Prostate gland (tissue), 2 donors: ENCODE measurements around the gene TEX44. TPM values are rescaled to one million over a fixed set of nuclear protein-coding genes. Genes with fewer than 3 reads are reported as not detected.
A peak's percentile ranks its signal among the peaks of the same experiment; 100 is the strongest.

ENCODE experiments used
- DNase-seq: peaks from one replicate; pipeline ENCODE4 v3.0.0-alpha.2; 2019; ENCODE audit warnings: low spot score
- H3K27ac ChIP-seq, 2 donors: fragments of 200-600 bp; sonication (generic); 2 replicates each; pipeline ENCODE4 v1.5.1; 2017 to 2019
- H3K27me3 ChIP-seq: fragments of 200-600 bp; sonication (generic); replicated peaks from 2 replicates; pipeline ENCODE4 v1.5.1; 2019; ENCODE audit not compliant: insufficient read depth
- H3K36me3 ChIP-seq, 2 donors: fragments of 200-600 bp; sonication (generic); 1 replicate in 1 of 2; 2 replicates in 1 of 2; pipeline versions ENCODE4 v1.5.1 to v1.8.1; 2017 to 2019
- H3K4me1 ChIP-seq: fragments of 200-600 bp; sonication (generic); replicated peaks from 2 replicates; pipeline ENCODE4 v1.5.1; 2019
- H3K4me3 ChIP-seq, 2 donors: fragments of 200-600 bp; sonication (generic); 2 replicates each; pipeline ENCODE4 v1.5.1; 2017 to 2019
- H3K9me3 ChIP-seq: fragments of 200-600 bp; sonication (generic); 2 replicates; pipeline ENCODE4 v1.5.1; 2017
- CTCF ChIP-seq, 4 experiments: fragments of 200-600 bp in 2 of 4; fragments of 450-650 bp in 2 of 4; sonication (generic) in 2 of 4; IDR thresholded peaks; 1 replicate in 3 of 4; 2 replicates in 1 of 4; pipeline ENCODE4 v1.5.1; 2016 to 2019; ENCODE audit warnings: antibody characterized with exemption in 4 of 4, mild to moderate bottlenecking in 2 of 4, moderate library complexity in 2 of 4
- POLR2A ChIP-seq: fragments of 450-650 bp; IDR thresholded peaks from one replicate; pipeline ENCODE4 v1.6.1; 2016; ENCODE audit warnings: antibody characterized with exemption, mild to moderate bottlenecking
- POLR2AphosphoS5 ChIP-seq: sonication (generic); formaldehyde crosslinking; IDR thresholded peaks from one replicate; pipeline ENCODE4 v1.6.1; 2017; ENCODE audit warnings: antibody characterized with exemption
- WGBS: methylation state at CpG from one replicate; pipeline ENCODE4 v1.1.5; 2018; 5-methylcytosine and 5-hydroxymethylcytosine counted together
- intact Hi-C: fragments of 100-400 bp; cut with DNase I; formaldehyde crosslinking; loops from one replicate; pipeline ENCODE4 v1.14.2; 2022
- total RNA-seq, 2 donors: library from RNA; depleted of rRNA; stranded (reverse); fragments of >200 nt; gene quantifications; one replicate each; pipeline ENCODE4 v1.1.0, GENCODE V29; 2016

TEX44 gene
- total RNA-seq, 2 donors from 2014 or later: 10.6 TPM; not detected in 1

GRCh38 chr2:231614559-231615057 is 21.9 kb downstream of the TEX44 start:
- Histone ChIP-seq H3K27ac (peak overlapping the region; percentile 95), H3K36me3 (no peaks in the 10 kb centered on the region), H3K4me1 (peaks cover 9% of the 10 kb centered on the region), H3K4me3 (peak overlapping the region; percentile 28 to 41), H3K9me3 (no peaks in the 10 kb centered on the region), H3K27me3 (no peaks in the 10 kb centered on the region)
- intact Hi-C loops: no loop called here
- DNase-seq: no peak
- no peak for TF ChIP-seq CTCF (IDR thresholded peaks at IDR 0.05)
- no peak for TF ChIP-seq POLR2AphosphoS5
- peak; percentile 7 for TF ChIP-seq POLR2A
- 2% methylated on average over 46 of the region's 46 CpGs for WGBS

DNA sequence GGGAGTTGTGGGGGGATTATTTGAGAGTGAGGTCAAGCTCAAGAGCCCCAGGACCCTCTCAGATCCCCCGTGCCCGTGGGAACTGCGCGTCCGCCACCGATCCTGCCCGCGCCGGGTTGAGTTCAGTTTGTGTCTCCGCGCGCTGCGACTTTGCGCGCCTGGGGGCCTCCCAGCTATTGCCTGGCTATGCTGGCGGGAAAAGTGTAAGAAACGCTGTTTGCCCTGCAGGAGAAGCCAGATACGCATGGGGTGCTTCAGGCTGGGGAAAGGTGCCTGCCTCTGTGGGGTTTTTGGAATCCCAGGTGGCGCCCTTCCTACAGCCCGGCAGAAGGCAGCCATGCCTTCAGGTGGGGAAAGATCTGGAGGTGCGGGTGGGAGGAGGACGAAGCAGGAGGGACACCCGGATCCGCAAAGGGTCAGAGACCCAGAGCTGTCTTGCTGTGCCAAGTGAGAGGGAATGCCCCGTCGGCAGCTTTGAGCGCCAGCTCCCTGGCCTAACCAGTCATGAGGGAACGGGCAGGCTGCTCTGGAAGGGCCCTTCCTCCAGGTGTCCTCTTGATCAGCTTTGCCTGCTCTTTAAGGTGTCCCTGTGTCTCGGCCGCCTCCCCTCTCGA is 22.5 kb downstream of the TEX44 start:
- intact Hi-C loops: no loop called here
- Histone ChIP-seq H3K36me3 (no peaks in the 10 kb centered on the region), H3K9me3 (no peaks in the 10 kb centered on the region), H3K27me3 (no peaks in the 10 kb centered on the region), H3K27ac (peak overlapping the region; percentile 95), H3K4me3 (peak overlapping the region; percentile 28 to 41), H3K4me1 (peaks cover 9% of the 10 kb centered on the region)
- TF ChIP-seq POLR2AphosphoS5 (no peak), POLR2A (no peak), CTCF (IDR thresholded peaks at IDR 0.05) (no peak)
- no peak for DNase-seq
- WGBS: 57% methylated on average over 31 of the region's 31 CpGs

GRCh38 chr2:231616296-231616695 is 23.6 kb downstream of the TEX44 start:
- DNase-seq: no peak
- no peak overlapping the region for H3K27ac ChIP-seq
- no peak for TF ChIP-seq POLR2A
- TF ChIP-seq CTCF (IDR thresholded peaks at IDR 0.05): no peak
- no peak for TF ChIP-seq POLR2AphosphoS5
- peaks cover 9% of the 10 kb centered on the region for H3K4me1 ChIP-seq
- WGBS: 95% methylated on average over 4 of the region's 4 CpGs
- no peaks in the 10 kb centered on the region for H3K9me3 ChIP-seq
- no peak overlapping the region for H3K4me3 ChIP-seq
- no peaks in the 10 kb centered on the region for H3K36me3 ChIP-seq
- H3K27me3 ChIP-seq: no peaks in the 10 kb centered on the region
- intact Hi-C loops: no loop called here

DNA sequence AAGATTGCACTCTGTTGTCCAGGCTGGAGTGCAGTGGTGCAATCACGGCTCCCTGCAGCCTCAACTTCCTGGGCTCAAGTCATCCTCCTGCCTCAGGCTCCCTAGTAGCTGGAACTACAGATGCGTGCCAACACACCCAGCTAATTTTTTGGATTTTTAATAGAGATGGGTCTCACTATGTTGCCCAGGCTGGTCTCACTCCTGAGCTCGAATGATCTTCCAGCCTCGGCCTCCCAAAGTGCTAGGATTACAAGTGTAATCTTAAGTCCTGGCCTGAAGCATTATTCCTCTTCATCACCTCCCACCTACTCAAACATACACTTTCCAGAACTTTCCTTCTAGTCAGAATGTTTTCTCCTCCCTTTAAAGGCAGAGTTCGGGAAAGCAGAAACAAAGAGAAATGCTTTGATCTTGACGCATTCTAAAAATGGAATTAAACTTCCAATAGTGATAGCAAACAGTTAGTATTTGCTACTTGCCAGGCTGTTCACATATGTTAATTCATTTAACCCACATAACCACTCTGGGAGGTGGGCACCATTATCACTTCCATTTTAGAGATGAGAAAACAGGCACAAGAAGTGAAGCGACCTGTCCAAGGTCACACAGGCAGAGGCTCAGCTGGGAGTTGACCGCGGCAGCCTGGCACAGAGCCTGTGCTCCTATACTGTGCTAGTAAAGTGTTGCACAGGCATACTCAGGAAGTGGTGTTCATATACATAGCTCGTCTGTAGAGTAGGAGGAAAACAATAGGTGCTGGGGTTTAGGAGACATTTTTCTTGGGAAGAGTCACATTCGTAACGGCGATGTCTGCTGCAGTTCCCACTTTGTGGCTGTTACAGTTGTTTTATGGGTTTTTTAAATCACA is 24.6 kb downstream of the TEX44 start:
- no peaks in the 10 kb centered on the region for H3K9me3 ChIP-seq
- no peaks in the 10 kb centered on the region for H3K36me3 ChIP-seq
- intact Hi-C loops: no loop called here
- no peaks in the 10 kb centered on the region for H3K27me3 ChIP-seq
- DNase-seq: no peak
- H3K27ac ChIP-seq: no peak overlapping the region
- H3K4me1 ChIP-seq: peaks cover 9% of the 10 kb centered on the region
- 67% methylated on average over 13 of the region's 13 CpGs for WGBS
- no peak for TF ChIP-seq POLR2A
- no peak for TF ChIP-seq POLR2AphosphoS5
- no peak for TF ChIP-seq CTCF (IDR thresholded peaks at IDR 0.05)
- no peak overlapping the region for H3K4me3 ChIP-seq
